HG03025 (cell line): Measurements from ENCODE around the gene SPDYE2.
"Not testable (repeated sequence)": the region's sequence is repeated elsewhere in the genome, so short reads cannot be mapped to it uniquely, and the experiment has no call there.

ENCODE experiments used
- ATAC-seq: cut with Tn5 transposase; IDR thresholded peaks from one replicate; pipeline ENCODE4 v1.9.1; 2021; ENCODE audit warnings: mild to moderate bottlenecking, moderate library complexity; ENCODE audit not compliant: unreplicated experiment, low FRiP score

SPDYE2 gene, protein sequence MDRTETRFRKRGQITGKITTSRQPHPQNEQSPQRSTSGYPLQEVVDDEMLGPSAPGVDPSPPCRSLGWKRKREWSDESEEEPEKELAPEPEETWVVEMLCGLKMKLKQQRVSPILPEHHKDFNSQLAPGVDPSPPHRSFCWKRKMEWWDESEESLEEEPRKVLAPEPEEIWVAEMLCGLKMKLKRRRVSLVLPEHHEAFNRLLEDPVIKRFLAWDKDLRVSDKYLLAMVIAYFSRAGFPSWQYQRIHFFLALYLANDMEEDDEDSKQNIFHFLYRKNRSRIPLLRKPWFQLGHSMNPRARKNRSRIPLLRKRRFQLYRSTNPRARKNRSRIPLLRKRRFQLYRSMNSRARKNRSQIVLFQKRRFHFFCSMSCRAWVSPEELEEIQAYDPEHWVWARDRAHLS

DNA sequence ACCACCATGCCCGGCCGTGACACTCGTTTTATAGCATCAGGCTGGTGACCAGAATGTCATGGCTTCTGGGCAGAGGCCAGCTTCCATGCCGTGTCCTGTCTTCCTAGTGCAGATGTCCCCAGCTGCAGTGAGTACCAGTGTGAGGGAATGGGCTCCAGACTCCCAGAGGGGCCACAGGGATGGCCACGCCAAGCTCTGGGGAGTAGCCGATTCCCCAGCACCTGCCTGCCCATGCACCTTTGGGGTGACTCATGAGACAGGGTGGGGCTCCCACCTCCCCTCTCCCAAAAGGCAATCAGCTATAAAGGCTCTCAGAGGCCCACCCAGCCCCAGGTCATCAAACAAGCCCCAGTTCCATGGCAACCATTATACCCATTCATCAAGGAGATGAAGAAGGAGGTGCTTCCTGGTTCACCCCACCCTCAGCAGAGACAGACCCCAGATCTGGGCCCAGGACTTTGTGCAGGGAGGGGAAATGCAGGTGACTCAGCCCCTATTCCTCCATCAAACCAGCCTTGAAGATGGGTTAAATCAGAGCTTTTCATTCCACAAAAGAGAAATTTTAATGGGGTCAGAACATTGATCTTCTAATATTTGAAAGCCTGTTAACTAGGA lies at the start of gene SPDYE2:
Gene SPDYE2 (plus strand): TSS at position 419 of the 615 bp plus-strand sequence. CDS start 2,030 bp downstream, outside the sequence.
- ATAC-seq = not testable (repeated sequence)

DNA sequence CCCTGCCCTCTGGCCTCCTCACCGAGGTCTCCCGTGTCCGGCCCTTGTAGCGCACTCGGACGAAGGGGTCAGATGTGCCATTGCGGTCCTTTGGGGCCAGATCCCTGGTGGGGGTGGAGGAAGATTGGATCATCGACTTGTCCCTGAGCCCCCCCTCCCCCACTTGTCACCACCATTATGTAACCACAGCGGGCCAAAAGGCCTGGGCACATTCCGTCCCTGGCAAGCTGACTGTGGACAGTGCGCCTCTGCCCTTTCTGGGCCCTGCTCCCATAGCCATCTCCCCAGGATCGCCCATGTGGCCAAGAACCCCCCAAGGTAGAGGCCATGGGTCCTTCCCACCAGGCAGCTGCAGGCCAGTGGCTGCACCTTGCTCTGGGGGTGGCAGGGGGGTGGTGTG lies 47.9 kb upstream of the SPDYE2 start:
- ATAC-seq = not testable (repeated sequence)

DNA sequence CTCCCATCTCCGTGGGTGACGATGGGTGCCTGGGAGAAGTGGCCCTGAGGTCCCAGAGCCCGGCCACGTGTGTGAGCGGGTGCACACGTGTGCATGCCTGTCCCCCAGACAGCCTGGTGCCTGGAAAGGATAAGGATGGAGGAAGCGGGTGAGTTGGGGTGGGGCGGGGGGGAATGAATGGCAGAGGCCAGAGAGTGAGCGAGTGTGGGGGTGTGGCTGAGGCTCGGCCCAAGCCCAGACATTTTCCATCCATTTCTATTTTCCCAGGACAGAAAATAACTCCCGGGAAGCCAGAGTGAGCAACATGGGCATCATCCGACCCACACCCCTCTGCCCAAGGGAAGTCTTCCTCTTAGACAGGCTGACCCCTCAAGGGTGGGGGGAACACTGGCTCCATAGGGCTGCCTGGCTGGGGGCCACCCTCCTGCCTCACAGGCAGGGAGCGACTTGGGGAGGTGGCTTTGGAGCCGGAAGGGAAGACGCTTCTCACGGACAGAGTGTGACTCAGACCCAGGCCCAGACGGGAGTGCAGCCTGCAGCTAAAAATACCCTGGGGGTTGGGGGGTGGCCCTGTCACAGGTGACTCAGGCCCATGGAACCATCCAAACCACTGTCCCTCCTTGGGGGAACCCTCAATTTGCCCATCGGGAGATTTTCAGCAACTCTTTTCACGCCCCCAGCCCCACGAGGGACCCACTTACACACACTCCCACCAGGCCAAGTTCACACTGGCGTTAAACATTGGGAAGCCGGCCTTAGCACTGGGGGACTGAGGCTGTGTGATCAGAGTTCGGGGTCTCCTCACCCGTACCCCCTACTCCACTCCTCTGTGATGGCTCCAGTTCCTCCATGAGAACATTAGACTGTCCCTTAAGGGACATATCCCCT lies 45.5 kb upstream of the SPDYE2 start:
- ATAC-seq = not testable (repeated sequence)

DNA sequence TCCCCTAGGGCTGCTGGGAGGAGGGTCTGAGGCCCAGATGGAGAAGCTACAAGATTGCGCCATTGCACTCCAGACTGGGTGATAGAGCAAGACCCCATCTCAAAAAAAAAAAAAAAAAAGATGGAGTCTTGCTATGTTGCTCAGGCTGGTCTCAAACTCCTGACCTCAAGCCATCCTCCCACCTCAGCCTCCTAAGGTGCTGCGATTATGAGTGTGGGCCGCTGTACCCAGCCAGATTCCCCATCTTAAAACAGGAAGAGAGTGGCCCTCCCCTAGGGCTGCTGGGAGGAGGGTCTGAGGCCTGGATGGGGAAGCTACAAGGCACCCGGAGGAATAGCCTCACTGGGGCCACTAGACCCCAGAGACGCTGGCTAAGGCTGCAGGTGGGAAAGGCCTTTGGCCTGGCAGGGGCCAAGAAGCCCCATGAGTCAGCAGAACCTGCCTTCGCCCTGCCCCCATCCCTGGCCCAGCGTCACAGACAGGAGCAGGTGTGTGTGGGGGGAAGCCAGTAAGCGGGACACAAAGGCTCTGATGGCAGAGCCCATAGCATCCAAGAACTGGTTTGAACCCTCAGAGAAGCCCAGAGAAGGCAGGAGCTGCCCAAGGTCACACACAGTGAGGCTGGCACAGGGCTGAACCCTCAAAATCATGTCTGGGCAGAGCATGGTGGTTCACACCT lies 43.5 kb upstream of the SPDYE2 start:
- not testable (repeated sequence) for ATAC-seq

DNA sequence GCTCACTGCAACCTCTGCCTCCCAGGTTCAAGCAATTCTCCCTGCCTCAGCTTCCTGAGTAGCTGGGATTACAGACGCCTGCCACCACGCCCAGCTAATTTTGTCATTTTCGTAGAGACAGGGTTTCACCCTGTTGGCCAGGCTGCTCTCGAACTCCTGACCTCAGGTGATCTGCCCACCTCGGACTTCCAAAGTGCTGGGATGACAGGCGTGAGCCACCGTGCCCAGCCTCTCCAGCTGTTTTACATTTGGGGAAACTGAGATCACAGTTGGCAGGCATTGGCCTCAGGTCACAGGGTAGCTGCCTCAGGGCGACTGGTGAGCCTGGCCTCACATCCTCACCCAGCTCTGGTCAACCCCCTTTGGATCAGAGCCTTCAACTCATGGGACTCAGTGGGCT lies 40.5 kb upstream of the SPDYE2 start:
- not testable (repeated sequence) for ATAC-seq

DNA sequence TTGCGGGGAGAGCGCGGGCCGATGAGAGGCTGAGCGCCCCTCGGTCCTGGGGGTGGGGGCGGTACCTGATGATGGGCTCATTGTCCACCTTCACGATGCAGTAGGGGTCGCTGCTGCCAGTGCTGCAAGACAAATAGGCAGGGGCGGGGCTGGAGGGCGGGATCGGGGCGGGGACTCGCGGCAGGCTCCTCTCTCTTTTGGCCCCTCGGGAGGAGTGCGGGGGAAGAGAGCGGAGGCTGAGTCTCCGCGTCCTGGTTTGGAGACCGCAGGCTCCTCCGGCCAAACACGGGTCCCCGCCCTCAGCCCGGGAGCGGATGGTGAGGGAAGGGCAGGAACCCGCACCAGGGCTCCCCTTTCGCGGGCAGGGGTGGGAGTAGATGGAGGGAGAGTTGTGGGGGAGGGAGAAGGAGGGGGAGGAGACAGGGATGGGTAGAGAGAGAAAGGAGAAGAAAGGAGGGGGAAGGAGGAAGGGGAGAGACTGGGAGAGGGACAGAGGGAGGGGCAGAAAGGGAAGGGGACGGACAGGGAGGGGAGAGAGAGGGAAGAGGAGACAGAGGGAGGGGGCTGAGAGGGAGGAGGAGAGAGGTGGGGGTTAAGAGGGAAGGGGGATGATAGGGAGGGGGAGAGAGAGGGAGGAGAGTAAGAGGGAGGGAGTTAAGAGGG lies 39.0 kb upstream of the SPDYE2 start:
- ATAC-seq = not testable (repeated sequence)

DNA sequence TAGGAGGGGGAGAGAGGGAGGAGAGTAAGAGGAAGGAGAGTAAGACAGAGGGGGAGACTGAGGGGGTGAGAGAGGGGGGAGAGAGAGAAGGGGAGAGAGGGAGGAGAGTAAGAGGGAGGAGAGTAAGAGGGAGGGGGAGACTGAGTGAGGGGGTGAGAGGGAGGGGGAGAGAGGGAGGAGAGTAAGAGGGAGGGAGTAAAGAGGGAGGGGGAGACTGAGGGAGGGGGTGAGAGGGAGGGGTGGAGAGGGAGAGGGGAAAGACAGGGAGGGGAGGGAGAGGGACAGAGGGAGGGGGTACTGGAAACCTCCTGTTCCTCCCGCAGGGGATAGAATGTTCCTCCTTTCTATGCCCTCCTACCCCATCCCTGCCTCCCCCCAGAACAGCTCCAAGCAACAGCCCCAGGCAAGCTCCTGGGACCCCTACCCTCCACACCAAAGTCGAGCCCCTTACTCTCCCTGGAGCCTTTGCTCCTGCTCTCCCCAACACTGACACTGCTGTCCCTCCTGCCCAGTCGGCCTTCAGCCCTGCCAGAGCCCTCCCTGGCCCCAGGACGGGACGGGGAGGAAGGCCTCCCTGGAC lies 38.3 kb upstream of the SPDYE2 start:
- not testable (repeated sequence) for ATAC-seq

DNA sequence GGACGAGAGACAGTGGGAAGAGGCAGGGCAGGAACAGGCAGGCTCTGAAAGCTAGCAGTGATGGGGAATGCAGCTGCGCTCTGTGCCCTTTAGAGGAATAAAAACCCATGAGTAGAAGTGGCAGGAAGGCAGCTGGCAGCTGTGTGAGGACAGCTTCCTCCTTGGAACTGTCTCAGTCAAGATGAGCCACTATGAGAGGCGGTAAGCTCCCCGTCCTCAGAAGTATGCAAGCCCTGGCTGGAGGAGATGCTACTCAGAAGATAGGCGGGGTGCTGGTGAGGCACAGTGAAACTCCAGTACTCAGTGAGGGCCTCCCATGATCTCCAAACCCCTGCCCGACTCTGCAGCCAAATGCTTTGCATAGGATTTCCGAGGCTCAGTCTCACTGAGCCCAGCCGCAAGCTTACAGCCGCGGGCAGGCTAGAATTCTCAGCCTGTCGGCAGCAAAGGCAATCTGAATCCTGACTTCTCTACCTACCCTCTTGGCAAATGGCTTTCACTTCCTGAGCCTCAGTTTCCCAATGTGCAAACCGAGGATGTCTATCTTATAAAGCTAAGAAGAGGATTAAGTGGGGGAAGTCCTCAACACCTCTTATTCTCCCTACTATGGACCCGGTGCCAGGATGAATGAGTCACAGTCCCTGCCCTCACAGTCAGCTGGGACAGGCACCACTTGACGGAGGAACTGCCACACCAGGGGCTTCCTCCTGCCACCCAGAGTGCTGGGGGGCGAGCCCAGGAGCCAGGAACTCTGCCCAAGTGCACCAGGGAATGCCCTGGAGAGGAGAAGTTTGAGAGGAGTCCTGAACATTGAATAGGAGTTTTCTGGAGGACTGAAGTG lies 35.9 kb upstream of the SPDYE2 start:
- ATAC-seq = peak; percentile 68

DNA sequence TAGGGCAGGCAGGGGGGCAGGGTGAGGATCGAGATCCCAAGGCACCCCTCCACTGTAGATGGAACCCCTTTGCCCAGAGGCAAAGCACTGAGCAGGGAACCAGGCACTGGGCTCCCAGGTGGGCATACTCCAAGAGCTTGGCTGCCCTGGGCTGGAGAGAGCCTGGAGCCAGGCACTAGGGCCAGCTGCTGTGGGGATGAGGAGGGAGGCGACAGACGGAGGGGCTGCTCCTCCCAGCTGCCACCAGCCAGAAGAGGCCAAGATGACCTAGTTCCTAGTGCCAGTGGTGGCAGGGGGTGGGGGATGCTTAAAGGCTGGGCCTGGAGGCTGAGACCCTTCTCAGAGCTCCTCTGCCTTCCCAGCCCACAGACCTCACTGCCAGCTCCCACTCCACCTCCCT lies 35.1 kb upstream of the SPDYE2 start:
- ATAC-seq = not testable (repeated sequence)

DNA sequence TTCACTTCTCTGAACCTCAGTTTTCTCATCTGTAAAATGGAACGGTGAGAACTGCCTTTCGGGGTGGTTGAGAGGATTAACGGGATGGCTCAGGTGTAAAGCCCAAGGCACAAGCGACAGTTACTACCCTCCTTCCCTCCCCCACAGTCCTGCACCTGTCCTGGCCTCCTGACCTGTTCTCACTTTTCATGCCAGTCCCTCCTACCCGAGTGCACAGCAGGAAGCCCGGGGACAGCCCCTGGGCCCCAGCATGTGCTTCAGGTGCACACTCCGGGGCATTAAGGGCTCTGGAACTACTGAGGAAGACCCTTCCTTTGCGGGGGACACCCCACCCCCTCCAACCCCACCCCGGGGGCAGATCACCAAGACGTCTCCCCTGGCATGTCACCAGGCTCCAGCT lies 34.1 kb upstream of the SPDYE2 start:
- ATAC-seq = not testable (repeated sequence)

DNA sequence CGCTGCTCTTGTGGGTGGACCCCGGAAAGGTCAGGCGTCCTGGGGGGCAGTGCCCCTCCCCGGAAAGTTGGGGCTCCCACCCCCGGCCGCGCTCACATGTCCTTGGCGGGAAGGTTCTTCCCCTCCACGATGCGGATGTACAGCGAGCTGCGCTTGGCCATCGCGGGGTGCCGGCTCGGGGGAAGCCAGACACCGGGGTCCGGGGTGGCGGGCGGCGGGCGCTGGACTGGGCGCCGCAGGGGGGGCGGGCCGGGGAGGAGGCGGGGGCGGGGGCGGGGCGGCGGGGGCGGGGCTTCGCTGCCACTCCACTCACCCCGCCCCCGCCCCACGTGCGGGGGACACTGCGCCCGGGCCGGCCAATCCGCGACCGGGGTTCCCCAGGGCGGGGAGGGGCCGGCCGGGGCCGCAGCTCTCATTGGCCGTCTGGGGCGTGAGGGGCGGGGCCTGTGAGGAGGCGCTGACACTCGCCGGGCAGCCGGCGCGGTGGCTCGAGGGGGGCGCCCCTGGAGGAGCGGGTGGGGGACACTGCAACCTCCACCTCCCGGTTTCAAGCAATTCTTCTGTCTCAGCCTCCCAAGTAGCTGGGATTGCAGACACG lies 33.4 kb upstream of the SPDYE2 start, which contains the start of gene RASA4B:
Gene RASA4B (minus strand): TSS at position 228 of the 598 bp plus-strand sequence. CDS start 67 bp downstream, at position 161.
- peak; percentile 53 for ATAC-seq

DNA sequence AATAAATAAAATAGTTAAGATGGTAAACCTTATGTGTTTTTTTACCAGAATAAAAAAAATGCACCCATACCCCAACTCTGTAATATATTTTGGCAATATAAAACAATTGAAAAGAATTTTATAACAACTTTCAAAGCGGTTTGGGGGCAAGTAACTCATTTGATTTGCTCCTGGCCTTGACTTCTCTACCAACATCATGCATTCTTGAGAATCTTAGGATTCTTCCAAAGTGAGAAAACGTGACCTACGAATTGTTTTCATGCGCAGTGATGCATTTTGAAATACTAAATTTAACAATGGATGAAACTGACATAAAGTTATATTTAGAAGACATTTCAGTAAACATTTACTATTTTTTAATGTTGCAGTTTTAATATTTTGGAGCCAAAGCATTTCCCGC lies 30.2 kb upstream of the SPDYE2 start:
- not testable (repeated sequence) for ATAC-seq

DNA sequence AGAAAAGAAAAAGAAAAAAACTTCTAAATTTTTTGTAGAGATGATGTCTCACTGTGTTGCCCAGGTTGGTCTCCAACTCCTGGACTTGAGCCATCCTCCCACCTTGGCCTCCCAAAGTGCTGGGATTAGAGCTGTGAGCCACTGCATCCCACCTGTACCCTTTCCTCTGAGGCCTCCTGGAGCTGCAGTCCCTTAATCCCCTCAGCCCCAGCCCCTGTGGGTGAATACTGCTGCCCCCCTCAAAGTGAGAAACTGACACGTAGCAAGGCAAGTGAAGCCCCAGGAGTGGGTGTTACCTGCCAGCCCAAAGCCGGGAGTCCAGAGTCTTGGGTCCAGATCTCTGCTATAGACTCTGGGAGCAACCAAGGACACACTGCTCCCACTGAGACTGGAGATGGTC lies 26.2 kb upstream of the SPDYE2 start:
- ATAC-seq = not testable (repeated sequence)

DNA sequence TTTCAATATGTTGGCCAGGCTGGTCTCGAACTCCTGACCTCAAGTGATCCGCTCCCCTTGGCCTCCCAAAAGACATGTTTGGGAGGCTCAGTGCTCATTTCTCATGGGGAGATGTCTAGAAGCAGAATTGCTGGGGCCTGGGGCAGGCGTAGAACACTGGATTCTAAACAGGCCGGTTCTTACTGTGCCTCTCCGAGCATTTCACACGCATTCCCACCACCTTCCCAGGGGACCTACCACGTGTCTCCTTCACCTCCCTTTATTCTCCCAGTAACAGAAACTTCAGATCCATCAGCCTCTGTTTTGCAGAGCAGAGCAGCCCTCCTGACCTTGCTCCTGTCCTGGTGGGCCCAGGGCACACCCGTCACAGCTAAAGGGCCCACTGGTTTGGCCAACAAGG lies 23.8 kb upstream of the SPDYE2 start:
- ATAC-seq = not testable (repeated sequence)

DNA sequence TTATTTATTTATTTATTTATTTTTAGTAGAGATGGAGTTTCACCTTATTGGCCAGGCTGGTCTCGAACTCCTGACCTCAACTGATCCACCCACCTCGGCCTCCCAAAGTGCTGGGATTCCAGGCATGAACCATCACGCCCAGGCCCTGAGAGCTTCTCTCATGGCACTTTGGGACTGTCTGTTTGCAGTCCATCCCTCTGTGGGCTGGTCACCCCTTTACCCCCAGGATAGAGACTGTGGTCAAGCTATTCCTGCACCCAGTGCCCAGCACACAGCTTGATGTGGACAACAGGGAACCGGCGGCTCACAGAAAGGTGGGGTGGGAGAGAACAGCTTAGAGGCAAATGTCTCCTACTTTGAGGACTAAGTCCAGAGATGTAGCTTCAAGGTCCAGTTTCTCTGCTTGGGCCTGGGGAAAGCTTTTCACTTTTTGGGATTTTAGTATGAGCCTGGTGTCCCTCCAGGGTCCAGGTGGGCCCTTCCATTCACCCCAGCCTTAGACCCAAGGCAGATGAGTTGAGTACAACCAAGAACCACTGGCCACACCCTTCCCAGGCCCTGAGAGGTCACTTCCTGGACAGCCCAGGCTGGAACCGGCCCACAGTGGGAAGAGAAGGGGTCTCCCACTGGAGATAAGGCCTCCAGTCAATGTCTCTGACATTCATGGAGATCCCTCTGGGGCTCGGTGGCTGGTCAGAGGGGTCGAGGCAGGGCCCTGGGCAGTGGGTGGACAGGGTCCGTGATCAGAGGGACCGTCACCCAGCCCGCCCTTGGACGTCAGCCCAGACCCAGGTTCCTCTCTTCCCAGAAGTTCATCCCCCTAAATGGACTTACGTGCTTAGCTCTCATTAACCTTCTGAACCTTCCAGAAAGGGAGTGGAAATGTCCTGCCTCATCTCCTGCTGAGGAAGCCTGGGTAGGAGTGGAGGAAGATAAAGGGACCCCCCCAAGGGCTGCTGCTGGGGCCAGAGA lies 22.9 kb upstream of the SPDYE2 start:
- ATAC-seq = not testable (repeated sequence)

DNA sequence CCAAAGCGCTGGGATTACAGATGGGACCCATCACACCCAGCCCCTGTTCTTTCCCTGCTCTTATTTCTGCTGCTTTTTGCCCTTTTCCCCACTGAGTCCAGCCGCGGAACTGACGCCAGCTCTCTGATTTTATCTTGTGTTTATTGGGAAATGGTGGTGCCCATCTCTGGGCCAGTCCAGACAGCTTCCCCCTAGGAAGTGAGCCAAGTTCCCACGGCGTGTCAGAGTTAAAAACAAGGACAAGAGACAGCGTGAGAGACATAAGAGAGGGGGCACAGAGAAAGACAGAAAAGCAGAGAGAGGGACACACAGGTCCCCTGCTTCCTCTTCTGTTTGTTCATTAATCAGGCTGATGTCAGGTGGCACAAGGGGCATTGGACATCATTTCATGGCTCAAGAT lies 19.4 kb upstream of the SPDYE2 start:
- ATAC-seq = not testable (repeated sequence)

DNA sequence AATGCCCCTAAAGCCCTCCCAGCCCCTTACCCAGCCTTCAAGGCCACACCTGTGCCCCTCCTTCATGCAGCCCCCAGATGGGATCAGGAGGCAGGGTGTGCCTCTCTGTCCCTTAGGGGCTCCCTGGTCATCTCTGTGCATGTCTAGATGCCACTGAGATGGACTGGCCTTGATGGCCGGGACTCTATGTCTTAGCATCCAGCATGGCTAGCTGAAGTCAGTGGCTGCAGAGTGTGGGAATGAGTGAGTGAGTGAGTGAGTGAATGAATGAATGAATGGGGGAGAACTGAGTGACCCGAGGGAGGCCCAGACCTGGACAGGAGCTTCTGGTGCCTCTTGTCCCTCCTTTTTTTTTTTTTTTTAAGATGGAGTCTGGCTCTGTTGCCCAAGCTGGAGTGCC lies 18.9 kb upstream of the SPDYE2 start:
- not testable (repeated sequence) for ATAC-seq
